ENCODE measurements around the gene LRRC49. TPM values are rescaled to one million over a fixed set of nuclear protein-coding genes. Genes with fewer than 3 reads are reported as not detected.

LRRC49 gene
- total and polyA plus RNA-seq, 2 of the 4 experiments (the other 2 are of a cell fraction): 8.6 to 16.8 TPM

GRCh38 chr15:70922119-70922518 is 29.5 kb downstream of the LRRC49 start:
- H4K5ac ChIP-seq (ENCODE audit: low read depth, low read length): no peak overlapping the region
- H3K18ac ChIP-seq (ENCODE audit: low read depth, low read length): no peak overlapping the region
- H2BK5ac ChIP-seq (ENCODE audit: low read depth, low read length, poor library complexity, severe bottlenecking): no peak overlapping the region
- no peaks in the 10 kb centered on the region for H4K20me1 ChIP-seq (ENCODE audit: insufficient read depth, low read length)
- no TSS peak for BruUV-seq (replicated peaks)
- H3K56ac ChIP-seq (ENCODE audit: extremely low read depth, insufficient read depth, low read length): no peak overlapping the region
- no peaks in the 10 kb centered on the region; the same call in 1 of the 2 replicates for H3K9me3 ChIP-seq (ENCODE audit: control insufficient read depth, insufficient read depth, low read length)
- no peak overlapping the region for H3K14ac ChIP-seq (replicated peaks; ENCODE audit: low read depth, low read length)
- ATAC-seq (ENCODE audit: low read depth) (no peak), DNase-seq (no peak)
- no peak overlapping the region for H2AK9ac ChIP-seq (replicated peaks; ENCODE audit: low read depth, low read length, poor library complexity)
- 0 out of 2 replicates have a peak, but pooled peaks cover 3% of the 10 kb centered on the region for H3K9me1 ChIP-seq (ENCODE audit: insufficient read depth, low read length)
- no peak overlapping the region for H4K8ac ChIP-seq (ENCODE audit: low read depth in 2 of 2, low read length in 2 of 2)
- POLR2A ChIA-PET (ENCODE audit: unreplicated experiment): no interaction called here
- H3K9ac ChIP-seq (ENCODE audit: low read depth, low read length): no peak overlapping the region
- in situ Hi-C loops (cut with MboI; ENCODE audit: low sequenced_read_pairs): no loop called here
- H3K36me3 ChIP-seq (ENCODE audit: control insufficient read depth, insufficient read depth, low read length): no peaks in the 10 kb centered on the region; the same call in 1 of the 2 replicates
- no peak overlapping the region for H3K4ac ChIP-seq (ENCODE audit: low read depth, low read length)
- no peak overlapping the region for H2AK5ac ChIP-seq (ENCODE audit: low read depth, low read length)
- no peak for TF ChIP-seq RFX5 (IDR thresholded peaks at IDR 0.05; ENCODE audit: low read depth, low read length)
- TF ChIP-seq POLR2A (IDR thresholded peaks at IDR 0.05; ENCODE audit: low read depth, low read length): no peak
- TF ChIP-seq RAD21 (IDR thresholded peaks at IDR 0.05; ENCODE audit: low read length): no peak
- no peak for TF ChIP-seq NFE2L2 (IDR thresholded peaks at IDR 0.05; ENCODE audit: low read depth, low read length)
- no peak for TF ChIP-seq CTCF (conservative IDR thresholded peaks at IDR 0.05; ENCODE audit: low read depth, low read length)
- no peak for TF ChIP-seq ELK1 (IDR thresholded peaks at IDR 0.05; ENCODE audit: borderline replicate concordance, low read depth, low read length)
- no peak for TF ChIP-seq CHD1 (IDR thresholded peaks at IDR 0.05; ENCODE audit: low read depth, low read length)
- no peak for TF ChIP-seq FOS (IDR thresholded peaks at IDR 0.05; ENCODE audit: low read depth, low read length)
- no peak for TF ChIP-seq RCOR1 (IDR thresholded peaks at IDR 0.05; ENCODE audit: insufficient replicate concordance, low read length)
- no peak for TF ChIP-seq SMC3 (IDR thresholded peaks at IDR 0.05; ENCODE audit: low read depth, low read length)
- TF ChIP-seq MXI1 (IDR thresholded peaks at IDR 0.05; ENCODE audit: borderline replicate concordance, low read depth, low read length): no peak
- TF ChIP-seq BHLHE40 (IDR thresholded peaks at IDR 0.05; ENCODE audit: low read depth, low read length): no peak
- no peak for TF ChIP-seq CEBPB (IDR thresholded peaks at IDR 0.05; ENCODE audit: low read depth, low read length)
- no peak for TF ChIP-seq MAZ (IDR thresholded peaks at IDR 0.05; ENCODE audit: borderline replicate concordance, low read depth, low read length)
- TF ChIP-seq, protein P1, sequence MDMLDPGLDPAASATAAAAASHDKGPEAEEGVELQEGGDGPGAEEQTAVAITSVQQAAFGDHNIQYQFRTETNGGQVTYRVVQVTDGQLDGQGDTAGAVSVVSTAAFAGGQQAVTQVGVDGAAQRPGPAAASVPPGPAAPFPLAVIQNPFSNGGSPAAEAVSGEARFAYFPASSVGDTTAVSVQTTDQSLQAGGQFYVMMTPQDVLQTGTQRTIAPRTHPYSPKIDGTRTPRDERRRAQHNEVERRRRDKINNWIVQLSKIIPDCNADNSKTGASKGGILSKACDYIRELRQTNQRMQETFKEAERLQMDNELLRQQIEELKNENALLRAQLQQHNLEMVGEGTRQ (IDR thresholded peaks at IDR 0.05; ENCODE audit: low read depth, low read length): no peak
- no peak overlapping the region for H3K27ac ChIP-seq (ENCODE audit: insufficient read depth, low read length)
- CTCF ChIA-PET: no interaction called here
- intact Hi-C loops (cut with micrococcal nuclease): no loop called here
- H4K91ac ChIP-seq (ENCODE audit: insufficient read depth, low read depth, low read length): no peak overlapping the region
- no peak overlapping the region for H2BK120ac ChIP-seq (ENCODE audit: low read depth, low read length)
- H2BK15ac ChIP-seq (ENCODE audit: low read depth, low read length): no peak overlapping the region
- no peak overlapping the region for H2AFZ ChIP-seq (replicated peaks; ENCODE audit: low read length, poor library complexity)
- no peak overlapping the region for H3K23ac ChIP-seq (ENCODE audit: low read depth, low read length)
- no peaks in the 10 kb centered on the region for H3K79me1 ChIP-seq (ENCODE audit: low read depth in 1 of 2, low read length in 2 of 2)
- WGBS, 2 experiments (ENCODE audit: extremely low coverage in 2 of 2, insufficient read length in 1 of 2): no CpG with 5 or more reads among the region's 2 CpGs
- no peak overlapping the region for H2BK20ac ChIP-seq (ENCODE audit: low read depth, low read length)
- dilution Hi-C loops (cut with HindIII; ENCODE audit: low sequenced_read_pairs, unreplicated experiment): no loop called here
- no peak overlapping the region for H3K4me3 ChIP-seq (ENCODE audit: insufficient read depth, low read depth, low read length)
- H3K27me3 ChIP-seq (ENCODE audit: control insufficient read depth, insufficient read depth, low read length): no peaks in the 10 kb centered on the region
- no peak overlapping the region for H3K4me2 ChIP-seq (ENCODE audit: low read depth, low read length)
- H3K4me1 ChIP-seq (ENCODE audit: control insufficient read depth, insufficient read depth, low read length): peaks cover 2% of the 10 kb centered on the region; the same call in 1 of the 2 replicates

Measured in IMR-90 (cell line).